Kidney epithelial cell (primary cell): ENCODE measurements around the gene ZDHHC17. TPM values are rescaled to one million over a fixed set of nuclear protein-coding genes. Genes with fewer than 3 reads are reported as not detected.
A peak's percentile ranks its signal among the peaks of the same experiment; 100 is the strongest.

Experiments used
- DNase-seq: peaks from one replicate; pipeline ENCODE4 v3.0.0-alpha.2; 2010; ENCODE audit warnings: low read depth
- H3K27me3 ChIP-seq: 2 replicates; pipeline ENCODE4 v1.6.0; 2011; ENCODE audit warnings: low read length; ENCODE audit not compliant: control insufficient read depth, insufficient read depth
- H3K36me3 ChIP-seq: 2 replicates; pipeline ENCODE4 v1.5.1; 2011; ENCODE audit warnings: low read length; ENCODE audit not compliant: control insufficient read depth, insufficient read depth
- H3K4me3 ChIP-seq: 2 replicates; pipeline ENCODE4 v1.5.1; 2011; ENCODE audit warnings: low read depth, mild to moderate bottlenecking, control low read depth, low read length
- CTCF ChIP-seq: IDR thresholded peaks from 2 replicates; pipeline ENCODE4 v1.5.1; 2011; ENCODE audit warnings: mild to moderate bottlenecking, moderate library complexity, low read length, control low read depth, inconsistent platforms; ENCODE audit not compliant: insufficient read depth, poor library complexity, severe bottlenecking
- total RNA-seq: library from RNA; depleted of rRNA; stranded (reverse); fragments of >200 nt; gene quantifications from 2 replicates; pipeline ENCODE4 v1.2.3, GENCODE V29; 2015

The ZDHHC17 gene
- total RNA-seq, 1 donor from 2014 or later = 29.6 TPM

GRCh38 chr12:76881142-76881541 lies 117.2 kb downstream of the ZDHHC17 start:
- no peaks in the 10 kb centered on the region for H3K36me3 ChIP-seq
- no peak overlapping the region for H3K4me3 ChIP-seq
- H3K27me3 ChIP-seq = no peaks in the 10 kb centered on the region
- no peak for TF ChIP-seq CTCF
- DNase-seq = no peak

GRCh38 chr12:76882367-76882766 lies 118.5 kb downstream of the ZDHHC17 start:
- no peak for DNase-seq
- Histone ChIP-seq H3K36me3 (no peaks in the 10 kb centered on the region), H3K4me3 (no peak overlapping the region), H3K27me3 (no peaks in the 10 kb centered on the region)
- TF ChIP-seq CTCF = no peak

- Histone ChIP-seq H3K27me3 (no peaks in the 10 kb centered on the region), H3K4me3 (no peak overlapping the region), H3K36me3 (no peaks in the 10 kb centered on the region)
- DNase-seq = peak; percentile 71
- TF ChIP-seq CTCF = no peak
Measured at GRCh38 chr12:76883151-76883550, 119.2 kb downstream of the ZDHHC17 start.

- TF ChIP-seq CTCF = no peak
- Histone ChIP-seq H3K27me3 (no peaks in the 10 kb centered on the region), H3K4me3 (no peak overlapping the region), H3K36me3 (no peaks in the 10 kb centered on the region)
- no peak for DNase-seq
Measured at GRCh38 chr12:76883811-76884210, 119.9 kb downstream of the ZDHHC17 start.

GRCh38 chr12:76888775-76889174 lies 124.9 kb downstream of the ZDHHC17 start:
- TF ChIP-seq CTCF = no peak
- no peak for DNase-seq
- no peaks in the 10 kb centered on the region for H3K36me3 ChIP-seq
- no peak overlapping the region for H3K4me3 ChIP-seq
- no peaks in the 10 kb centered on the region for H3K27me3 ChIP-seq

GRCh38 chr12:76890151-76891143 lies 126.5 kb downstream of the ZDHHC17 start:
- TF ChIP-seq CTCF = no peak
- Histone ChIP-seq H3K36me3 (no peaks in the 10 kb centered on the region), H3K27me3 (no peaks in the 10 kb centered on the region), H3K4me3 (no peak overlapping the region)
- DNase-seq = no peak
